ENCODE measurements around the gene JDP2.

- TF ChIP-seq POLR2A (IDR thresholded peaks at IDR 0.05): no peak
- TF ChIP-seq, protein P1, sequence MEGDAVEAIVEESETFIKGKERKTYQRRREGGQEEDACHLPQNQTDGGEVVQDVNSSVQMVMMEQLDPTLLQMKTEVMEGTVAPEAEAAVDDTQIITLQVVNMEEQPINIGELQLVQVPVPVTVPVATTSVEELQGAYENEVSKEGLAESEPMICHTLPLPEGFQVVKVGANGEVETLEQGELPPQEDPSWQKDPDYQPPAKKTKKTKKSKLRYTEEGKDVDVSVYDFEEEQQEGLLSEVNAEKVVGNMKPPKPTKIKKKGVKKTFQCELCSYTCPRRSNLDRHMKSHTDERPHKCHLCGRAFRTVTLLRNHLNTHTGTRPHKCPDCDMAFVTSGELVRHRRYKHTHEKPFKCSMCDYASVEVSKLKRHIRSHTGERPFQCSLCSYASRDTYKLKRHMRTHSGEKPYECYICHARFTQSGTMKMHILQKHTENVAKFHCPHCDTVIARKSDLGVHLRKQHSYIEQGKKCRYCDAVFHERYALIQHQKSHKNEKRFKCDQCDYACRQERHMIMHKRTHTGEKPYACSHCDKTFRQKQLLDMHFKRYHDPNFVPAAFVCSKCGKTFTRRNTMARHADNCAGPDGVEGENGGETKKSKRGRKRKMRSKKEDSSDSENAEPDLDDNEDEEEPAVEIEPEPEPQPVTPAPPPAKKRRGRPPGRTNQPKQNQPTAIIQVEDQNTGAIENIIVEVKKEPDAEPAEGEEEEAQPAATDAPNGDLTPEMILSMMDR (IDR thresholded peaks at IDR 0.05): no peak
Observed at GRCh38 chr14:75511201-75511600, 83.4 kb downstream of the JDP2 start.
